Activated CD4-positive, alpha-beta T cell treated with anti-CD3 and anti-CD28 coated beads, Interleukin-2, Interleukin-6, amounts not matched to agents 100 ng/mL and 50 ng/mL, durations not matched to agents 16 hours and 8 hours (primary cell): ENCODE results near the gene ACVR2A.

Experiments used
- DNase-seq: peaks from one replicate; pipeline ENCODE4 v3.0.0-alpha.2; 2020

The ACVR2A gene

DNA sequence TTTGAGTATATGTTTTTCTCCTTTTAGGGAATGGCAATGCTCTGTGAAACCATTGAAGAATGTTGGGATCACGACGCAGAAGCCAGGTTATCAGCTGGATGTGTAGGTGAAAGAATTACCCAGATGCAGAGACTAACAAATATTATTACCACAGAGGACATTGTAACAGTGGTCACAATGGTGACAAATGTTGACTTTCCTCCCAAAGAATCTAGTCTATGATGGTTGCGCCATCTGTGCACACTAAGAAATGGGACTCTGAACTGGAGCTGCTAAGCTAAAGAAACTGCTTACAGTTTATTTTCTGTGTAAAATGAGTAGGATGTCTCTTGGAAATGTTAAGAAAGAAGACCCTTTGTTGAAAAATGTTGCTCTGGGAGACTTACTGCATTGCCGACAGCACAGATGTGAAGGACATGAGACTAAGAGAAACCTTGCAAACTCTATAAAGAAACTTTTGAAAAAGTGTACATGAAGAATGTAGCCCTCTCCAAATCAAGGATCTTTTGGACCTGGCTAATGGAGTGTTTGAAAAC lies 82.3 kb downstream of the ACVR2A start:
- DNase-seq = no peak

GRCh38 chr2:147933931-147934330 lies 89.1 kb downstream of the ACVR2A start:
- DNase-seq = no peak

- DNase-seq = no peak
Measured at GRCh38 chr2:147934881-147935620, 90.2 kb downstream of the ACVR2A start.

GRCh38 chr2:147937744-147938349 lies 93.0 kb downstream of the ACVR2A start:
- DNase-seq = peak; percentile 25

DNA sequence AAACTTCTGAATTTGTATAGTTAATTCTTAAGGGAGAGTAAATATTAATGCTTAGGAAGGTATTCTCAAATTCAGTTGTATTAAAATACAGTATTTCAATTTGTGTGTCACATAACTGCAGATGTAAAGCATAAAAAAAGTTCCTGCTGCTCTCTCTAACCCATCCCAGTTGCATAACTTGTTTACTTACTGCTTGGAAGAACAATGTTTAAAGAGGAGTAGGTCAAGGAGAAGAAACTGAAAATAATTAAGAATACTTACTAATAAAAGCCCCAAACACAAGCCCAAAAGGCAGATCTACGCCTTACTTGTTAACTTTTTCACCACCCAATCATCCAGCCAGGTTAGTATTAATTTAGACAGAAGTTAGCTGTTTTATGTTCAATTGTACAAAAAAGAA lies 94.5 kb downstream of the ACVR2A start:
- no peak for DNase-seq

- no peak for DNase-seq
Measured at GRCh38 chr2:147945660-147946059, 100.8 kb downstream of the ACVR2A start.

DNA sequence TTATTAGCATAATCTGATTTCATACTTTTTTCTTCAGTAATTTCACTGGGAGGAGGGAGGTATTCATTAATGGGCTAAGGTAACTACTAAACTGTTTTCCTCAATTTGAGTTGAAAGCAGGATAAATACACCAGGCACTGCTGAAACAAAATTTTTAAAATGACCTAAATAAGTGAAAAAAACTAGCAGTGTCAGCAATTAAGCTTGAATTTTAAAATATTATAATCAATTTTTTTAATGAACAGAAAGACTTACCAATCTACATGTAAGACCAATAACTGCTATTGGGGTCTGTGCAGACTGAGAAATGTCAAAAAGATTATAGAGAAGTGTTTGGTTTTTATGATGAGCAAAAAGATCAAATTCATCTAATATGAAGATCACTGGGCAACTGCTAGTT lies 107.3 kb downstream of the ACVR2A start:
- DNase-seq = no peak

DNA sequence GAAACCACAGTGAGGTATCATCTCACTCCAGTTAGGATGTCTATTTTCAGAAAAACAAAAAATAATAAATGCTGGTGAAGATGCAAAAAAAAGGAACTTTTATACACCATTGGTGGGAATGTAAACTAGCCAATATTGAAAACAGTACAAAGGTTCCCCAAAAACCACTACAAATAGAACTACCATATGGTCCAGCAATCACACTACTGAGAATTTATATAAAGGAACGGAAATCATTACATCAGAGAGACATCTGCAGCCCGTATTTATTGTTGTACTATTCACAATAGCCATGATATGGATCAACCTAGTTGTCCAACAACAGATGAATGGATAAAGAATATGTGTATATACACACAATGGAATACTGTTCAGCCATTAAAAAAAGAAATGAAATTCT lies 123.7 kb downstream of the ACVR2A start:
- no peak for DNase-seq

GRCh38 chr2:147976102-147976501 lies 131.3 kb downstream of the ACVR2A start:
- no peak for DNase-seq

GRCh38 chr2:147977679-147978078 lies 132.8 kb downstream of the ACVR2A start:
- no peak for DNase-seq
